Chondrocyte (in vitro differentiated cells): ENCODE data around the gene CREB3. TPM values are rescaled to one million over a fixed set of nuclear protein-coding genes. Genes with fewer than 3 reads are reported as not detected.

Source experiments
- DNase-seq: peaks from one replicate; pipeline ENCODE4 v3.0.0; 2021; ENCODE audit warnings: mixed read lengths, low spot score
- H3K27ac Mint-ChIP-seq: one replicate; pipeline ENCODE4 v1.8.0; 2021; ENCODE audit warnings: mild to moderate bottlenecking, moderate library complexity, mixed read lengths; ENCODE audit not compliant: unreplicated experiment
- H3K27me3 Mint-ChIP-seq: 2 replicates; pipeline ENCODE4 v1.8.0; 2021; ENCODE audit warnings: low read depth, mixed read lengths
- H3K36me3 Mint-ChIP-seq: 2 replicates; pipeline ENCODE4 v1.8.0; 2021; ENCODE audit warnings: low read depth, mixed read lengths
- H3K4me1 Mint-ChIP-seq: 2 replicates; pipeline ENCODE4 v1.8.0; 2021; ENCODE audit warnings: low read depth, mild to moderate bottlenecking, mixed read lengths
- H3K4me3 Mint-ChIP-seq: one replicate; pipeline ENCODE4 v1.8.0; 2021; ENCODE audit warnings: mild to moderate bottlenecking, moderate library complexity, mixed read lengths; ENCODE audit not compliant: unreplicated experiment
- H3K9me3 Mint-ChIP-seq: 2 replicates; pipeline ENCODE4 v1.8.0; 2021; ENCODE audit warnings: low read depth, mixed read lengths
- total RNA-seq: library from RNA; stranded (reverse); gene quantifications from 3 replicates; pipeline ENCODE4 v1.2.1, GENCODE V29; 2021
- TF ChIP-seq, protein P1 (sequence below): fragments of 200-600 bp; sonication (generic); IDR thresholded peaks from 2 replicates; pipeline ENCODE4 v1.5.0; 2021; ENCODE audit warnings: antibody characterized with exemption, mild to moderate bottlenecking, moderate library complexity

Gene CREB3
- total RNA-seq, 1 donor from 2014 or later, result 56.7 TPM

DNA sequence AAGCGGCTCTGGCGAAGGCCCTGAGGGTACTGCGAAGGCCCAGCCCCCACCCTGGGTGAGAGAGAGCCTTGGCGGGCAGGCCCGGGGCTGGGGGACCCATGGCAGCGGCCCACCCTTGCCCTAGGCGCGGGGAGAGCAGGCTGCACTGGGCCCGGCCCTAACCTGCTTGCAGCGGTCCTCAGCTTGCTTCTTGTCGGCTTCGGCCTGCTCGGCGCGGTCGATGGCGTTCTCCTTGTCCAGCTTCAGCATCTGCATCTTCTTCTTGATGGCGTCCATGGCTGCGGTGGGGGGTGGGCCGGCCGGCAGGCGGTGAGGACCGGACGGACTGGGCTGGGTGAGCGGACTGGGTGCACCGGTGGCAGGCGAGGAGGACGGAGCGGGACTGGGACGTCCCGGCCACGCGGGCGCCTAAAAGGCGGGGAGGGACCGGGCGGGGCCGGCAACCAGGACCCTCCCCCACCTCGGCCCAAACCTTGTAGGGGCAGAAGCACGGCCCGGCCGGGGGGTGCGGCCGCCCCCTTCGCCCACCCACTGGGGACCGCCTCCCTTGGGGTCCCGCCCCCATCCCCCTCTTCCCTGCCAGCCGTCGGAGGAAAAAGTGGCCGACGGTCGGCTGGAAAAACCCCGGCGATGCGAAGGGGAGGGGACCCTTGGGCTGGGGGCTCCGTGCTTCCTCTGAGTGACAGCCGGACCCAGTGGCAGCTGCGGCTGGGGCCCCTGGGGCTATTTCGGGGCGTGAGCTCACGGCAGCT is 42.7 kb upstream of the CREB3 start, which contains the start of gene TPM2:
Gene TPM2 (minus strand): TSS at position 384 of the 752 bp plus-strand sequence. CDS start 108 bp downstream, at position 276.
- Mint-ChIP-seq H3K4me1 (peaks cover 55% of the 10 kb centered on the region), H3K27me3 (no peaks in the 10 kb centered on the region), H3K27ac (peak within 1 kb of the TSS; percentile 98), H3K9me3 (no peaks in the 10 kb centered on the region), H3K4me3 (peak within 1 kb of the TSS; percentile 99), H3K36me3 (peaks cover 23% of the 10 kb centered on the region)
- TF ChIP-seq, protein P1, sequence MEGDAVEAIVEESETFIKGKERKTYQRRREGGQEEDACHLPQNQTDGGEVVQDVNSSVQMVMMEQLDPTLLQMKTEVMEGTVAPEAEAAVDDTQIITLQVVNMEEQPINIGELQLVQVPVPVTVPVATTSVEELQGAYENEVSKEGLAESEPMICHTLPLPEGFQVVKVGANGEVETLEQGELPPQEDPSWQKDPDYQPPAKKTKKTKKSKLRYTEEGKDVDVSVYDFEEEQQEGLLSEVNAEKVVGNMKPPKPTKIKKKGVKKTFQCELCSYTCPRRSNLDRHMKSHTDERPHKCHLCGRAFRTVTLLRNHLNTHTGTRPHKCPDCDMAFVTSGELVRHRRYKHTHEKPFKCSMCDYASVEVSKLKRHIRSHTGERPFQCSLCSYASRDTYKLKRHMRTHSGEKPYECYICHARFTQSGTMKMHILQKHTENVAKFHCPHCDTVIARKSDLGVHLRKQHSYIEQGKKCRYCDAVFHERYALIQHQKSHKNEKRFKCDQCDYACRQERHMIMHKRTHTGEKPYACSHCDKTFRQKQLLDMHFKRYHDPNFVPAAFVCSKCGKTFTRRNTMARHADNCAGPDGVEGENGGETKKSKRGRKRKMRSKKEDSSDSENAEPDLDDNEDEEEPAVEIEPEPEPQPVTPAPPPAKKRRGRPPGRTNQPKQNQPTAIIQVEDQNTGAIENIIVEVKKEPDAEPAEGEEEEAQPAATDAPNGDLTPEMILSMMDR, result no peak
- DNase-seq, result peak; percentile 93

DNA sequence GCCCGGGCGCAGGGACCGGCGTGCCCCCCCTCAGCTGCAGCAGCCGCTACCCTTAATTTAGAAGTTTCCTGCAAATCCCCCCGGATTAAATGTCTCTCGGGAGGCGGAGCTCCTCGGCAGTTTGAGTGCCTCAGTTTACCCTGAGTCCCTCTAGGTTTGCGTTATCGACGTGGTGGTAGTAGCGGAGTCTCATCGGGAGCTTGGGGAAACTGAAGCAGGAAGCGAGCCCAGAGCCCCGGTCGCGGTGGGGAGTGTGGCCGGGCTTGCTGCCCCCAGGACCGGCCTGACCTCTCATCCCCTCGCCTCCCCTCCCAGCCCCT is 42.2 kb upstream of the CREB3 start:
- peak overlapping the region; percentile 99 for H3K4me3 Mint-ChIP-seq
- H3K4me1 Mint-ChIP-seq, result peaks cover 55% of the 10 kb centered on the region
- no peaks in the 10 kb centered on the region for H3K27me3 Mint-ChIP-seq
- H3K27ac Mint-ChIP-seq, result peak overlapping the region; percentile 91
- peaks cover 22% of the 10 kb centered on the region for H3K36me3 Mint-ChIP-seq
- TF ChIP-seq, protein P1, result no peak
- no peak for DNase-seq
- no peaks in the 10 kb centered on the region for H3K9me3 Mint-ChIP-seq

GRCh38 chr9:35690614-35691333 is 41.7 kb upstream of the CREB3 start:
- Mint-ChIP-seq H3K27ac (peak overlapping the region; percentile 98), H3K27me3 (no peaks in the 10 kb centered on the region), H3K4me3 (peak overlapping the region; percentile 99), H3K36me3 (peaks cover 18% of the 10 kb centered on the region), H3K4me1 (peaks cover 52% of the 10 kb centered on the region), H3K9me3 (no peaks in the 10 kb centered on the region)
- peak; percentile 92 for DNase-seq
- TF ChIP-seq, protein P1, result no peak

DNA sequence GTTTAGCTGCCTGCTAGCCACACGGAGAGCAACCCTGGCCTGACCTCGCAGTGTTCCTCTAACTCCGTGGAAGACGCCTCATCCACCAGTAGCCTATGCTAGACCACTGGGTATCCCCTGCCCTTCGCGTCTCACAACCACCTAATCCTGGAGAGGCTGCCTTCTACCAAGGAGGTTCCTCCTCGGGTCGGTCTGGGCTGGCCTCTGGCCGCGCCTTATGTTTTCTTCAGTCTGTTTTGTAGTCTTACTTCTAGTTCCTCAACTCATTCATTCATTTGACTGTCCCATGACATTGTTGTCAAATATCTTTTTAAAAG is 41.2 kb upstream of the CREB3 start:
- no peak for DNase-seq
- peak overlapping the region; percentile 98 for H3K27ac Mint-ChIP-seq
- H3K27me3 Mint-ChIP-seq, result no peaks in the 10 kb centered on the region

DNA sequence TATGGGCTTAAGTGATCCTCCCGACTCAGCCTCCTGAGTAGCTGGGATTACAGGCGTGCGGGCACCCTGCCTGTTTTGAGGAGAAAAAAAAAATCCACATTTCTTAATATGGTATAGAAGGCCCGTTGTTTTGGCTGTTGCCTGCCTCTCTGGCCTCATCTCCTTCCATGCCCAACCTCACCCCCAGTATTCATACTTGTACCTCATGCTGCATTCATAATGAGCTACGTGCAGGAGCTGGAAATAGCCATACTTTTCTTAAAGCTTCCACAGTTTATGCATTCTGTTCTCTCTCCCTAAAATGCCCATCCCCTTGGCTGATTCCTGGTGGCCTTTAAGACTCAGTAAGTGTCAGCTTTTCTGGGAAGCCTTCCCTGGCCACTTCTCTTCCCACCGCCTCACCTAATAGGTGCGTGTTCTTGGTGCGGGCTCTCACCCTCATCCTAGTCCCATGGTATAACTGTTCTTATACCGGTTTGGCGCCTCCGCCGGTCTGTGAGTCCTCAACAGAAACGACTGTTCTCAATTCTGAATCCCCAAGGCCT is 40.6 kb upstream of the CREB3 start:
- H3K27ac Mint-ChIP-seq, result peak overlapping the region; percentile 98
- TF ChIP-seq, protein P1, result peak; percentile 21
- DNase-seq, result no peak

More for the DNA sequence above, 41.2 kb upstream of the CREB3 start:
- peak overlapping the region; percentile 76 for H3K4me3 Mint-ChIP-seq
- H3K36me3 Mint-ChIP-seq, result peaks cover 16% of the 10 kb centered on the region
- no peaks in the 10 kb centered on the region for H3K9me3 Mint-ChIP-seq
- TF ChIP-seq, protein P1, result no peak
- H3K4me1 Mint-ChIP-seq, result peaks cover 53% of the 10 kb centered on the region

More for the DNA sequence above, 40.6 kb upstream of the CREB3 start:
- H3K4me1 Mint-ChIP-seq, result peaks cover 53% of the 10 kb centered on the region
- H3K27me3 Mint-ChIP-seq, result no peaks in the 10 kb centered on the region
- no peaks in the 10 kb centered on the region for H3K9me3 Mint-ChIP-seq
- H3K36me3 Mint-ChIP-seq, result peaks cover 15% of the 10 kb centered on the region
- peak overlapping the region; percentile 76 for H3K4me3 Mint-ChIP-seq
